ENCODE results near the gene LKAAEAR1. TPM values are rescaled to one million over a fixed set of nuclear protein-coding genes. Genes with fewer than 3 reads are reported as not detected.
A peak's percentile ranks its signal among the peaks of the same experiment; 100 is the strongest.

LKAAEAR1 gene
- total and polyA plus RNA-seq, 2 of the 13 experiments (the other 11 are each of a cell fraction or from before 2014, with no cell fraction given): not detected

DNA sequence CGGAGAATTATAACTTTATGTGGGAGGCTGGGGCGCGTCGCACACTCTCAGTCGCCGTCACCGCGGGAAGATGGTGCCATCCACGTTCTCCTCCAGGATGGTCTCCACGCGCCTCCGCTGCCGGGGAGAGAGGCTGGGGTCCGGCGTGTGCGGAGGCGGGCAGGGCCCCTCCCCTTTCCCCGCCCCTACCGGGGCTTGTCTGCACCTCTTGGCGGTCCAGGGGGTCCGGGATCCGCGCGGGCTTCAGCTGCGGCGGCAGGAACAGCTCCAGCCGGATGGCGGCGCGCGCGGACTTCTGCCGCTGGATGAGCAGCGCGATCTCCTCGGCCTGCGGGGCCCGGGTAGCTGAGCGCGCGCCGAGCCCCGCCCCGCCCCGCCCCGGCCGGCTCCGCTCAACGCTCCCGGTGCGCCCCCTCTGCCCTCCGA is 807 bp downstream of the LKAAEAR1 start (continued):
- TF ChIP-seq, protein P1, sequence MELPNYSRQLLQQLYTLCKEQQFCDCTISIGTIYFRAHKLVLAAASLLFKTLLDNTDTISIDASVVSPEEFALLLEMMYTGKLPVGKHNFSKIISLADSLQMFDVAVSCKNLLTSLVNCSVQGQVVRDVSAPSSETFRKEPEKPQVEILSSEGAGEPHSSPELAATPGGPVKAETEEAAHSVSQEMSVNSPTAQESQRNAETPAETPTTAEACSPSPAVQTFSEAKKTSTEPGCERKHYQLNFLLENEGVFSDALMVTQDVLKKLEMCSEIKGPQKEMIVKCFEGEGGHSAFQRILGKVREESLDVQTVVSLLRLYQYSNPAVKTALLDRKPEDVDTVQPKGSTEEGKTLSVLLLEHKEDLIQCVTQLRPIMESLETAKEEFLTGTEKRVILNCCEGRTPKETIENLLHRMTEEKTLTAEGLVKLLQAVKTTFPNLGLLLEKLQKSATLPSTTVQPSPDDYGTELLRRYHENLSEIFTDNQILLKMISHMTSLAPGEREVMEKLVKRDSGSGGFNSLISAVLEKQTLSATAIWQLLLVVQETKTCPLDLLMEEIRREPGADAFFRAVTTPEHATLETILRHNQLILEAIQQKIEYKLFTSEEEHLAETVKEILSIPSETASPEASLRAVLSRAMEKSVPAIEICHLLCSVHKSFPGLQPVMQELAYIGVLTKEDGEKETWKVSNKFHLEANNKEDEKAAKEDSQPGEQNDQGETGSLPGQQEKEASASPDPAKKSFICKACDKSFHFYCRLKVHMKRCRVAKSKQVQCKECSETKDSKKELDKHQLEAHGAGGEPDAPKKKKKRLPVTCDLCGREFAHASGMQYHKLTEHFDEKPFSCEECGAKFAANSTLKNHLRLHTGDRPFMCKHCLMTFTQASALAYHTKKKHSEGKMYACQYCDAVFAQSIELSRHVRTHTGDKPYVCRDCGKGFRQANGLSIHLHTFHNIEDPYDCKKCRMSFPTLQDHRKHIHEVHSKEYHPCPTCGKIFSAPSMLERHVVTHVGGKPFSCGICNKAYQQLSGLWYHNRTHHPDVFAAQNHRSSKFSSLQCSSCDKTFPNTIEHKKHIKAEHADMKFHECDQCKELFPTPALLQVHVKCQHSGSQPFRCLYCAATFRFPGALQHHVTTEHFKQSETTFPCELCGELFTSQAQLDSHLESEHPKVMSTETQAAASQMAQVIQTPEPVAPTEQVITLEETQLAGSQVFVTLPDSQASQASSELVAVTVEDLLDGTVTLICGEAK (IDR thresholded peaks at IDR 0.05): no peak
- TF ChIP-seq, protein P1 (CRISPR knock-in tag; IDR thresholded peaks at IDR 0.05): 0 out of 2 replicates have a peak, but pooled peaks have one; percentile 43
- TF ChIP-seq, protein P2, sequence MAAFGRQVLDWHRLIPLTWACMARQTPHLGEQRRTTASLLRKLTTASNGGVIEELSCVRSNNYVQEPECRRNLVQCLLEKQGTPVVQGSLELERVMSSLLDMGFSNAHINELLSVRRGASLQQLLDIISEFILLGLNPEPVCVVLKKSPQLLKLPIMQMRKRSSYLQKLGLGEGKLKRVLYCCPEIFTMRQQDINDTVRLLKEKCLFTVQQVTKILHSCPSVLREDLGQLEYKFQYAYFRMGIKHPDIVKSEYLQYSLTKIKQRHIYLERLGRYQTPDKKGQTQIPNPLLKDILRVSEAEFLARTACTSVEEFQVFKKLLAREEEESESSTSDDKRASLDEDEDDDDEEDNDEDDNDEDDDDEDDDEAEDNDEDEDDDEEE (CRISPR knock-in tag; IDR thresholded peaks at IDR 0.05): no peak
- TF ChIP-seq, protein P3, sequence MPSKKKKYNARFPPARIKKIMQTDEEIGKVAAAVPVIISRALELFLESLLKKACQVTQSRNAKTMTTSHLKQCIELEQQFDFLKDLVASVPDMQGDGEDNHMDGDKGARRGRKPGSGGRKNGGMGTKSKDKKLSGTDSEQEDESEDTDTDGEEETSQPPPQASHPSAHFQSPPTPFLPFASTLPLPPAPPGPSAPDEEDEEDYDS (CRISPR knock-in tag; IDR thresholded peaks at IDR 0.05): no peak; the same call in none of the 2 replicates
- TF ChIP-seq CBX5 (CRISPR knock-in tag; IDR thresholded peaks at IDR 0.05; ENCODE audit: borderline replicate concordance) (no peak), ZC3H4 (CRISPR knock-in tag; IDR thresholded peaks at IDR 0.05; ENCODE audit: borderline replicate concordance) (no peak), ZKSCAN1 (IDR thresholded peaks at IDR 0.05; ENCODE audit: low read length) (no peak), ZNF543 (CRISPR knock-in tag; IDR thresholded peaks at IDR 0.05) (no peak), SRSF1 (optimal IDR thresholded peaks at IDR 0.05; ENCODE audit: low read depth, low read length) (peak; percentile 14), XRCC5 (optimal IDR thresholded peaks at IDR 0.05; ENCODE audit: low read length) (peak; percentile 82), NFKBIZ (CRISPR knock-in tag; IDR thresholded peaks at IDR 0.05) (peak; percentile 45; the same call in 1 of the 2 replicates), FLYWCH1 (CRISPR knock-in tag; IDR thresholded peaks at IDR 0.05) (no peak), ZNF143 (CRISPR knock-in tag; IDR thresholded peaks at IDR 0.05) (no peak), ZNF136 (CRISPR knock-in tag; IDR thresholded peaks at IDR 0.05; ENCODE audit: low read depth) (no peak), MATR3 (CRISPR knock-in tag; IDR thresholded peaks at IDR 0.05) (no peak), ZNF550 (CRISPR knock-in tag; IDR thresholded peaks at IDR 0.05; ENCODE audit: borderline replicate concordance) (no peak)
- TF ChIP-seq, protein P4, sequence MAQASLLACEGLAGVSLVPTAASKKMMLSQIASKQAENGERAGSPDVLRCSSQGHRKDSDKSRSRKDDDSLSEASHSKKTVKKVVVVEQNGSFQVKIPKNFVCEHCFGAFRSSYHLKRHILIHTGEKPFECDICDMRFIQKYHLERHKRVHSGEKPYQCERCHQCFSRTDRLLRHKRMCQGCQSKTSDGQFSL (CRISPR knock-in tag; IDR thresholded peaks at IDR 0.05): no peak

All from HepG2 (cell line).